ENCODE data around the gene TMEM183A.

Gene TMEM183A

GRCh38 chr1:203031467-203031866 lies 24.3 kb downstream of the TMEM183A start:
- DNase-seq: peak in 1 of 3 experiments; percentile 23

- no peak for DNase-seq
Observed at GRCh38 chr1:203033287-203033686, 26.1 kb downstream of the TMEM183A start.

GRCh38 chr1:203033917-203034316 lies 26.7 kb downstream of the TMEM183A start:
- DNase-seq: no peak

GRCh38 chr1:203034422-203035110 lies 27.4 kb downstream of the TMEM183A start:
- DNase-seq: no peak

GRCh38 chr1:203035111-203036000 lies 28.2 kb downstream of the TMEM183A start:
- no peak for DNase-seq

GRCh38 chr1:203036135-203036534 lies 29.0 kb downstream of the TMEM183A start:
- DNase-seq: no peak

GRCh38 chr1:203036537-203036936 lies 29.4 kb downstream of the TMEM183A start:
- DNase-seq: no peak

GRCh38 chr1:203037509-203038190 lies 30.5 kb downstream of the TMEM183A start:
- no peak for DNase-seq

- DNase-seq: no peak
Observed at GRCh38 chr1:203038217-203038741, 31.1 kb downstream of the TMEM183A start.

- DNase-seq: peak; percentile 49 to 89 (median 84)
Observed at GRCh38 chr1:203038891-203039608, 31.9 kb downstream of the TMEM183A start.

GRCh38 chr1:203039609-203040512 lies 32.7 kb downstream of the TMEM183A start:
- DNase-seq: peak in 1 of 3 experiments; percentile 14

GRCh38 chr1:203040513-203041275 lies 33.5 kb downstream of the TMEM183A start:
- DNase-seq: no peak

- DNase-seq: no peak
Observed at GRCh38 chr1:203041351-203041932, 34.3 kb downstream of the TMEM183A start.

- no peak for DNase-seq
Observed at GRCh38 chr1:203043830-203044545, 36.8 kb downstream of the TMEM183A start.

GRCh38 chr1:203044546-203045250 lies 37.5 kb downstream of the TMEM183A start:
- no peak for DNase-seq

GRCh38 chr1:203045336-203045735 lies 38.2 kb downstream of the TMEM183A start:
- no peak for DNase-seq

GRCh38 chr1:203045821-203046594 lies 38.8 kb downstream of the TMEM183A start:
- no peak for DNase-seq

Measured in NCI-H1417 (cell line).